Endothelial cell of umbilical vein (primary cell): ENCODE measurements around the gene CPED1.

Experiments
- EZH2 ChIP-seq: IDR thresholded peaks from 2 replicates; pipeline ENCODE4 v1.6.1; 2012; ENCODE audit warnings: borderline replicate concordance, low read depth, mild to moderate bottlenecking, moderate library complexity, low read length, inconsistent platforms; ENCODE audit not compliant: severe bottlenecking
- GATA2 ChIP-seq: IDR thresholded peaks from 2 replicates; pipeline ENCODE4 v1.7.0; 2011; ENCODE audit warnings: low read depth, mild to moderate bottlenecking, moderate library complexity, mixed read lengths, low read length; ENCODE audit not compliant: insufficient read length, insufficient read depth
- JUN ChIP-seq: IDR thresholded peaks from 2 replicates; pipeline ENCODE4 v1.6.1; 2011; ENCODE audit warnings: borderline replicate concordance, low read depth; ENCODE audit not compliant: insufficient read length, insufficient read depth
- POLR2A ChIP-seq: IDR thresholded peaks from 2 replicates; pipeline ENCODE4 v1.6.1; 2012; ENCODE audit warnings: low read depth, mild to moderate bottlenecking, control low read depth, low read length
- POLR2AphosphoS5 ChIP-seq: IDR thresholded peaks from 2 replicates; pipeline ENCODE4 v1.6.1; 2012; ENCODE audit warnings: low read depth, mild to moderate bottlenecking, control low read depth, low read length, moderate library complexity; ENCODE audit not compliant: insufficient read depth
- TF ChIP-seq, protein P1 (sequence below): IDR thresholded peaks from 2 replicates; pipeline ENCODE4 v1.6.1; 2011; ENCODE audit not compliant: insufficient read depth, insufficient read length
- TF ChIP-seq, protein P2 (sequence below), 2 donors: IDR thresholded peaks; 1 replicate in 1 of 2; 2 replicates in 1 of 2; pipeline ENCODE4 v1.5.1; 2011; ENCODE audit warnings: low read length in 2 of 2, mild to moderate bottlenecking in 2 of 2, moderate library complexity in 2 of 2, control low read depth in 1 of 2, inconsistent platforms in 1 of 2, low read depth in 1 of 2; ENCODE audit not compliant: insufficient read depth in 1 of 2; ENCODE audit errors: extremely low read depth in 1 of 2

- TF ChIP-seq, protein P1, sequence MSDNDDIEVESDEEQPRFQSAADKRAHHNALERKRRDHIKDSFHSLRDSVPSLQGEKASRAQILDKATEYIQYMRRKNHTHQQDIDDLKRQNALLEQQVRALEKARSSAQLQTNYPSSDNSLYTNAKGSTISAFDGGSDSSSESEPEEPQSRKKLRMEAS, result no peak
- no peak for TF ChIP-seq JUN
- no peak for TF ChIP-seq POLR2A
- no peak for TF ChIP-seq POLR2AphosphoS5
- TF ChIP-seq, protein P2, sequence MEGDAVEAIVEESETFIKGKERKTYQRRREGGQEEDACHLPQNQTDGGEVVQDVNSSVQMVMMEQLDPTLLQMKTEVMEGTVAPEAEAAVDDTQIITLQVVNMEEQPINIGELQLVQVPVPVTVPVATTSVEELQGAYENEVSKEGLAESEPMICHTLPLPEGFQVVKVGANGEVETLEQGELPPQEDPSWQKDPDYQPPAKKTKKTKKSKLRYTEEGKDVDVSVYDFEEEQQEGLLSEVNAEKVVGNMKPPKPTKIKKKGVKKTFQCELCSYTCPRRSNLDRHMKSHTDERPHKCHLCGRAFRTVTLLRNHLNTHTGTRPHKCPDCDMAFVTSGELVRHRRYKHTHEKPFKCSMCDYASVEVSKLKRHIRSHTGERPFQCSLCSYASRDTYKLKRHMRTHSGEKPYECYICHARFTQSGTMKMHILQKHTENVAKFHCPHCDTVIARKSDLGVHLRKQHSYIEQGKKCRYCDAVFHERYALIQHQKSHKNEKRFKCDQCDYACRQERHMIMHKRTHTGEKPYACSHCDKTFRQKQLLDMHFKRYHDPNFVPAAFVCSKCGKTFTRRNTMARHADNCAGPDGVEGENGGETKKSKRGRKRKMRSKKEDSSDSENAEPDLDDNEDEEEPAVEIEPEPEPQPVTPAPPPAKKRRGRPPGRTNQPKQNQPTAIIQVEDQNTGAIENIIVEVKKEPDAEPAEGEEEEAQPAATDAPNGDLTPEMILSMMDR (IDR thresholded peaks at IDR 0.05; ENCODE audit: extremely low read depth in 1 of 2, insufficient read depth in 1 of 2, low read depth in 1 of 2, low read length in 2 of 2), result no peak
- TF ChIP-seq EZH2, result no peak
- no peak for TF ChIP-seq GATA2
Measured at GRCh38 chr7:121043314-121044234, 55.1 kb downstream of the CPED1 start.
